Measurements from ENCODE around the gene HASPIN. TPM values are rescaled to one million over a fixed set of nuclear protein-coding genes. Genes with fewer than 3 reads are reported as not detected.

The HASPIN gene
- total RNA-seq, 1 experiment from 2014 or later: 30.0 TPM

GRCh38 chr17:3735515-3735914 lies 11.8 kb downstream of the HASPIN start (continued):
- TF ChIP-seq ZNF532 (CRISPR knock-in tag; IDR thresholded peaks at IDR 0.05; ENCODE audit: borderline replicate concordance): no peak
- TF ChIP-seq ZNF416 (CRISPR knock-in tag; IDR thresholded peaks at IDR 0.05): no peak
- TF ChIP-seq FOXK1 (CRISPR knock-in tag; IDR thresholded peaks at IDR 0.05): no peak
- TF ChIP-seq SMAD3 (CRISPR knock-in tag; IDR thresholded peaks at IDR 0.05; ENCODE audit: borderline replicate concordance): no peak

DNA sequence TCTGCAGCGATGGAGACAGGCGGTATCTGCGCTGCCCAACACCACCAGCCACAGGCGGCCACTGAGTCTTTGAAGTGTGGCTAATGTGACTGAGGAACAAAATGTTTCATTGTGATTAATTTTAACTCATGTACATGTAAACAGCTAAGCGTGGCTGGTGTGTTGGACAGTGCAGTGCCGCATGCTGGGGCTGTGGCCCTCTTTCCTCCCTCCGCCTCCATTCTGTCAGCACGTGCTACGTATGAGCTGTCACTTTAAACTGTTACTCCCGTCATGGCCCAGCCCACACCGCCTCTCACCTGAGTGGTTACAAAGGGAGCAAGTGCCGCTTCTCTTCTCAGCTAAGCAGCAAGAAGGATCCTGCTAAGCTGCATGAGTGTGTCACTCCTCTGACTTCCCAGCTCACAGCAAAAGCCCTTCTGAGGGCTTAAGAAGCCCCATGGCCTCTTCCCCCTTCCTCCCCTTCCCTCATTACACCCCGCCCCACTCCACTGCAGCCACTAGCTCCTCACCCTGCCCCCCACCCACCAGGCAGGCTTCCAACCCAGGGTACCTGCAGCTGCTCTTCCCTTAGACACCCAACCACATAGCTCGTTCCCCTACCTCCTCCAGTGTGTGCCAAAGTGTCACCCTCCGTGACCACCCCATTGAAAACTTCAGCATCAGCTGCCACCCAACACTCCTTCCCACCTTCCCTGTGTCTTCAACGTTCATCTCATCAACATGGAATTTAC lies 15.0 kb downstream of the HASPIN start:
- H3K36me3 Mint-ChIP-seq: no peaks in the 10 kb centered on the region
- DNase-seq (ENCODE audit: low spot score): no peak
- H3K9me3 Mint-ChIP-seq: no peaks in the 10 kb centered on the region
- H3K27me3 Mint-ChIP-seq (ENCODE audit: low read depth): no peaks in the 10 kb centered on the region
- ChIA-PET POLR2A (interaction anchor here (0.6 kb wide), 1 partner anchor 14 kb away, joined by 3 read pairs; no protein-coding TSS in a partner anchor), CTCF (interaction anchor here (0.6 to 5.8 kb wide), 32 partner anchors 8 to 334 kb away, joined by 3 to 125 read pairs (median 14); partner anchors contain the start of genes CTNS, ITGAE, NCBP3 and P2RX5)
- peak overlapping the region; percentile 45; the same call in 1 of the 2 replicates for H3K4me3 Mint-ChIP-seq
- TF ChIP-seq, protein P1, sequence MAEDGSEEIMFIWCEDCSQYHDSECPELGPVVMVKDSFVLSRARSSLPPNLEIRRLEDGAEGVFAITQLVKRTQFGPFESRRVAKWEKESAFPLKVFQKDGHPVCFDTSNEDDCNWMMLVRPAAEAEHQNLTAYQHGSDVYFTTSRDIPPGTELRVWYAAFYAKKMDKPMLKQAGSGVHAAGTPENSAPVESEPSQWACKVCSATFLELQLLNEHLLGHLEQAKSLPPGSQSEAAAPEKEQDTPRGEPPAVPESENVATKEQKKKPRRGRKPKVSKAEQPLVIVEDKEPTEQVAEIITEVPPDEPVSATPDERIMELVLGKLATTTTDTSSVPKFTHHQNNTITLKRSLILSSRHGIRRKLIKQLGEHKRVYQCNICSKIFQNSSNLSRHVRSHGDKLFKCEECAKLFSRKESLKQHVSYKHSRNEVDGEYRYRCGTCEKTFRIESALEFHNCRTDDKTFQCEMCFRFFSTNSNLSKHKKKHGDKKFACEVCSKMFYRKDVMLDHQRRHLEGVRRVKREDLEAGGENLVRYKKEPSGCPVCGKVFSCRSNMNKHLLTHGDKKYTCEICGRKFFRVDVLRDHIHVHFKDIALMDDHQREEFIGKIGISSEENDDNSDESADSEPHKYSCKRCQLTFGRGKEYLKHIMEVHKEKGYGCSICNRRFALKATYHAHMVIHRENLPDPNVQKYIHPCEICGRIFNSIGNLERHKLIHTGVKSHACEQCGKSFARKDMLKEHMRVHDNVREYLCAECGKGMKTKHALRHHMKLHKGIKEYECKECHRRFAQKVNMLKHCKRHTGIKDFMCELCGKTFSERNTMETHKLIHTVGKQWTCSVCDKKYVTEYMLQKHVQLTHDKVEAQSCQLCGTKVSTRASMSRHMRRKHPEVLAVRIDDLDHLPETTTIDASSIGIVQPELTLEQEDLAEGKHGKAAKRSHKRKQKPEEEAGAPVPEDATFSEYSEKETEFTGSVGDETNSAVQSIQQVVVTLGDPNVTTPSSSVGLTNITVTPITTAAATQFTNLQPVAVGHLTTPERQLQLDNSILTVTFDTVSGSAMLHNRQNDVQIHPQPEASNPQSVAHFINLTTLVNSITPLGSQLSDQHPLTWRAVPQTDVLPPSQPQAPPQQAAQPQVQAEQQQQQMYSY (CRISPR knock-in tag; IDR thresholded peaks at IDR 0.05): no peak
- peak; percentile 61; the same call in 1 of the 2 replicates for TF ChIP-seq MAX (CRISPR knock-in tag; IDR thresholded peaks at IDR 0.05)
- H3K27ac Mint-ChIP-seq: no peak overlapping the region
- ATAC-seq: peak; percentile 14; the same call in 1 of the 2 replicates
- peaks cover 22% of the 10 kb centered on the region for H3K4me1 Mint-ChIP-seq

- H3K36me3 Mint-ChIP-seq: no peaks in the 10 kb centered on the region
- H3K4me3 Mint-ChIP-seq: no peak overlapping the region
- DNase-seq (ENCODE audit: low spot score): no peak
- peaks cover 22% of the 10 kb centered on the region for H3K4me1 Mint-ChIP-seq
- ChIA-PET POLR2A (interaction anchor here (0.6 kb wide), 1 partner anchor 13 kb away, joined by 3 read pairs; no protein-coding TSS in a partner anchor), CTCF (interaction anchor here (0.6 to 5.8 kb wide), 15 partner anchors 14 to 226 kb away, joined by 3 to 125 read pairs (median 35); partner anchors contain the start of genes ITGAE and NCBP3)
- H3K9me3 Mint-ChIP-seq: no peaks in the 10 kb centered on the region
- H3K27me3 Mint-ChIP-seq (ENCODE audit: low read depth): no peaks in the 10 kb centered on the region
- peak overlapping the region; percentile 91 for H3K27ac Mint-ChIP-seq
- peak; percentile 41 for ATAC-seq
- TF ChIP-seq, protein P2, sequence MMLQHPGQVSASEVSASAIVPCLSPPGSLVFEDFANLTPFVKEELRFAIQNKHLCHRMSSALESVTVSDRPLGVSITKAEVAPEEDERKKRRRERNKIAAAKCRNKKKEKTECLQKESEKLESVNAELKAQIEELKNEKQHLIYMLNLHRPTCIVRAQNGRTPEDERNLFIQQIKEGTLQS (CRISPR knock-in tag; conservative IDR thresholded peaks at IDR 0.05): no peak
- TF ChIP-seq IRF1 (CRISPR knock-in tag; IDR thresholded peaks at IDR 0.05) (no peak), TP53 (CRISPR knock-in tag; IDR thresholded peaks at IDR 0.05) (no peak), ZNF317 (CRISPR knock-in tag; IDR thresholded peaks at IDR 0.05; ENCODE audit: borderline replicate concordance, low read depth) (no peak), CREB1 (CRISPR knock-in tag; IDR thresholded peaks at IDR 0.05) (no peak), ZNF532 (CRISPR knock-in tag; IDR thresholded peaks at IDR 0.05; ENCODE audit: borderline replicate concordance) (no peak), KAT7 (CRISPR knock-in tag; IDR thresholded peaks at IDR 0.05; ENCODE audit: borderline replicate concordance) (no peak), MYBL2 (CRISPR knock-in tag; IDR thresholded peaks at IDR 0.05) (no peak)
Observed at GRCh38 chr17:3739422-3740124, 15.9 kb downstream of the HASPIN start.

Measured in WTC11 (cell line).